PC-9 (cell line): ENCODE results near the gene ASB13. TPM values are rescaled to one million over a fixed set of nuclear protein-coding genes. Genes with fewer than 3 reads are reported as not detected.

Source experiments
- BruUV-seq: library from RNA; stranded (reverse); fragments of 400-500 nt; replicated peaks from 2 replicates; lab custom pipeline; 2021; lab: Mats Ljungman, UMichigan
- CTCF ChIA-PET: fragments of 300-600 bp; sonication (Branson Sonifier 250); formaldehyde crosslinking; loops from one replicate; lab custom pipeline; 2022; ENCODE audit warnings: antibody characterized with exemption; lab: Charles Lee
- POLR2A ChIA-PET: fragments of 300-600 bp; sonication (Branson Sonifier 250); formaldehyde crosslinking; loops from one replicate; lab custom pipeline; 2022; ENCODE audit warnings: antibody characterized with exemption; ENCODE audit not compliant: unreplicated experiment; lab: Charles Lee
- DNase-seq, 2 experiments: peaks; one replicate each; pipeline versions ENCODE4 v3.0.0 to v3.0.0-alpha.2; 2015 to 2022; ENCODE audit warnings: mixed read lengths in 1 of 2
- H2AFZ ChIP-seq: fragments of 200-600 bp; sonication (generic); 2 replicates; pipeline ENCODE4 v1.8.1; 2017; ENCODE audit warnings: antibody characterized with exemption
- H3F3A ChIP-seq: fragments of 200-600 bp; sonication (generic); 2 replicates; pipeline ENCODE4 v1.8.1; 2017; ENCODE audit warnings: antibody characterized with exemption, mild to moderate bottlenecking, low read depth; ENCODE audit not compliant: insufficient read depth
- H3K27ac ChIP-seq: fragments of 200-600 bp; sonication (generic); 2 replicates; pipeline ENCODE4 v1.6.1; 2016; ENCODE audit warnings: mixed run types
- H3K27me3 ChIP-seq: fragments of 200-600 bp; sonication (generic); 2 replicates; pipeline ENCODE4 v1.6.1; 2016; ENCODE audit warnings: low read depth, mixed run types; ENCODE audit not compliant: insufficient read depth
- H3K36me3 ChIP-seq: fragments of 200-600 bp; sonication (generic); 2 replicates; pipeline ENCODE4 v1.6.1; 2016; ENCODE audit warnings: low read depth, mixed run types
- H3K4me1 ChIP-seq: fragments of 200-600 bp; sonication (generic); replicated peaks from 2 replicates; pipeline ENCODE4 v1.6.1; 2016; ENCODE audit warnings: mixed run types; ENCODE audit not compliant: insufficient read depth
- H3K4me2 ChIP-seq: fragments of 200-600 bp; sonication (generic); 2 replicates; pipeline ENCODE4 v1.6.1; 2017; ENCODE audit warnings: mixed run types
- H3K4me3 ChIP-seq: fragments of 200-600 bp; sonication (generic); 2 replicates; pipeline ENCODE4 v1.6.1; 2016; ENCODE audit warnings: mixed run types
- H3K79me2 ChIP-seq: fragments of 200-600 bp; sonication (generic); 2 replicates; pipeline ENCODE4 v1.6.1; 2017; ENCODE audit warnings: low read depth, mixed run types
- H3K9me2 ChIP-seq: fragments of 200-600 bp; sonication (generic); 2 replicates; pipeline ENCODE4 v1.8.1; 2017; ENCODE audit warnings: mild to moderate bottlenecking; ENCODE audit not compliant: insufficient read depth
- H3K9me3 ChIP-seq: fragments of 200-600 bp; sonication (generic); 2 replicates; pipeline ENCODE4 v1.8.1; 2016; ENCODE audit warnings: low read depth; ENCODE audit not compliant: insufficient read depth
- H4K20me1 ChIP-seq: fragments of 200-600 bp; sonication (generic); 2 replicates; pipeline ENCODE4 v1.8.1; 2017; ENCODE audit not compliant: insufficient read depth
- CTCF ChIP-seq: fragments of 200-600 bp; sonication (generic); conservative IDR thresholded peaks from 2 replicates; pipeline ENCODE4 v1.6.1; 2017; ENCODE audit warnings: mixed run types, antibody characterized with exemption, mild to moderate bottlenecking, moderate library complexity
- EZH2 ChIP-seq: fragments of 200-600 bp; sonication (generic); IDR thresholded peaks from 2 replicates; pipeline ENCODE4 v1.8.0; 2017; ENCODE audit warnings: antibody characterized with exemption, low read depth
- intact Hi-C: fragments of 100-400 bp; cut with micrococcal nuclease; formaldehyde crosslinking; loops from one replicate; pipeline ENCODE4 v1.10.0; 2022; ENCODE audit not compliant: unreplicated experiment
- total RNA-seq: library from RNA; stranded (reverse); gene quantifications from 2 replicates; pipeline ENCODE4 v1.2.3, GENCODE V29; 2021

The ASB13 gene
- total RNA-seq, 1 experiment from 2014 or later, result 22.2 TPM

DNA sequence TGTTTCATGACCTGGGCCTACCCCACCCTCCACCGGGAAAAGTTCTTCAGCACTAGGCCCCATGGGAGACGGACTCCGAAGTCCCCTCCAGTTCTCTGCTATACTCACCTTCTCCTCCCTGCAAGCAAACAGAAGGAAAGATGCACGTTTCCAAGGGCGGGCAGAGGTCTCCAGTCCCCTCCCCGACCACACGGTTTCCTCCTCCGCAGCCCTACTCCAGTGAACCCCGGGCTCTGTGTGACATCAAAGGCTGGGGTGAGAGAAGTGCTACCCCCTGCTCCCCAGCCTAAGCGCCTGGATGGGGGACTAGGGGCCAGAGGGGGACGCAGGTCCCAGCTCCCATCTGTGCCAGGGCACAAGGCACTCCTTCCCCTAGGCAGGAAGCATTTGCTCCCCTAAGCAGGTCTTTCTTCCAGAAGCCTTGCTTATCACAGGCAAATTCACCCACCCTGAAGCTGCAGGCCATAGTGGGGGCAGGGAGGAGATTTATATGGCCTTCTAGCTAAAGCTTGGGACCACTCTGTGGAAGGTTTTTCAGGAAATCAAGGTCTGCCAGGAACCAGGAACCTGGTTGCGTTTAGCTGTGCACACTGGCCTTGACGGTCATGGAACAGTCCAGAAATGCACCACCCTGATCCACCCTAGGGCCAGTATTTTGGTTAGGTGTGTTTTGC, 52.8 kb downstream of the ASB13 start:
- Histone ChIP-seq H3K4me3 (no peak overlapping the region), H3K27ac (no peak overlapping the region), H2AFZ (no peak overlapping the region), H3K79me2 (no peaks in the 10 kb centered on the region), H3K4me1 (peaks cover 56% of the 10 kb centered on the region), H3K4me2 (no peak overlapping the region), H4K20me1 (no peaks in the 10 kb centered on the region), H3K27me3 (no peaks in the 10 kb centered on the region), H3K9me3 (no peaks in the 10 kb centered on the region), H3K9me2 (no peaks in the 10 kb centered on the region), H3K36me3 (no peaks in the 10 kb centered on the region), H3F3A (peaks cover 38% of the 10 kb centered on the region; the same call in 1 of the 2 replicates)
- no peak for DNase-seq
- intact Hi-C loops, result loop anchor here (10.0 kb wide), 1 partner anchor 629 kb away; no protein-coding TSS in a partner anchor
- ChIA-PET POLR2A (interaction anchor here (0.7 kb wide), 1 partner anchor 95 kb away, joined by 3 read pairs; no protein-coding TSS in a partner anchor), CTCF (interaction anchor here (0.6 kb wide), 1 partner anchor 42 kb away, joined by 3 read pairs; no protein-coding TSS in a partner anchor)
- TF ChIP-seq CTCF (no peak), EZH2 (no peak)
- BruUV-seq, result no TSS peak

GRCh38 chr10:5611899-5612680, 54.3 kb downstream of the ASB13 start:
- DNase-seq, result peak; percentile 67 to 69
- no peak overlapping the region for H3K4me3 ChIP-seq

More at GRCh38 chr10:5611899-5612680, 54.3 kb downstream of the ASB13 start:
- Histone ChIP-seq H3K27me3 (no peaks in the 10 kb centered on the region), H4K20me1 (no peaks in the 10 kb centered on the region), H3K36me3 (no peaks in the 10 kb centered on the region), H2AFZ (no peak overlapping the region), H3K4me1 (peaks cover 60% of the 10 kb centered on the region), H3K79me2 (no peaks in the 10 kb centered on the region), H3K4me2 (peak overlapping the region; percentile 88), H3F3A (peaks cover 38% of the 10 kb centered on the region; the same call in 1 of the 2 replicates), H3K9me2 (no peaks in the 10 kb centered on the region), H3K9me3 (no peaks in the 10 kb centered on the region), H3K27ac (peak overlapping the region; percentile 96)
- TF ChIP-seq CTCF, result no peak
- no peak for TF ChIP-seq EZH2
- ChIA-PET POLR2A (interaction anchor here (0.6 to 0.7 kb wide), 2 partner anchors 554 to 681 kb away, joined by 5 to 10 read pairs; no protein-coding TSS in a partner anchor), CTCF (no interaction called here)
- intact Hi-C loops, result loop anchor here (1.0 to 10.0 kb wide), 2 partner anchors 27 to 627 kb away; no protein-coding TSS in a partner anchor
- no TSS peak for BruUV-seq
